Esophagus muscularis mucosa (tissue), 4 donors: Measurements from ENCODE around the gene VWC2. TPM values are rescaled to one million over a fixed set of nuclear protein-coding genes. Genes with fewer than 3 reads are reported as not detected.

ENCODE experiments used
- DNase-seq: peaks from one replicate; pipeline ENCODE4 v3.0.0-alpha.2; 2017; ENCODE audit errors: extremely low spot score
- H3K27ac ChIP-seq, 4 donors: fragments of 200-600 bp; sonication (generic); replicated peaks in 1 of 4; 1 replicate in 3 of 4; 2 replicates in 1 of 4; pipeline ENCODE4 v1.5.1; 2016 to 2019; ENCODE audit warnings: mild to moderate bottlenecking in 1 of 4
- H3K27me3 ChIP-seq, 4 donors: fragments of 200-600 bp; sonication (generic); one replicate each; pipeline versions ENCODE4 v1.5.1 to v1.6.0; 2016 to 2019
- H3K36me3 ChIP-seq, 4 donors: fragments of 200-600 bp; sonication (generic); one replicate each; pipeline ENCODE4 v1.5.1; 2016 to 2019
- H3K4me1 ChIP-seq, 4 donors: fragments of 200-600 bp; sonication (generic); one replicate each; pipeline ENCODE4 v1.5.1; 2016 to 2019
- H3K4me3 ChIP-seq, 4 donors: fragments of 200-600 bp; sonication (generic); 1 replicate in 2 of 4; 2 replicates in 2 of 4; pipeline ENCODE4 v1.5.1; 2016 to 2019; ENCODE audit warnings: mild to moderate bottlenecking in 4 of 4, moderate library complexity in 1 of 4
- H3K9me3 ChIP-seq, 4 donors: fragments of 200-600 bp; sonication (generic); 1 replicate in 3 of 4; 2 replicates in 1 of 4; pipeline ENCODE4 v1.5.1; 2016 to 2019
- EP300 ChIP-seq: sonication (generic); formaldehyde crosslinking; IDR thresholded peaks from one replicate; pipeline ENCODE4 v1.6.1; 2017; ENCODE audit warnings: antibody characterized with exemption
- POLR2A ChIP-seq: fragments of 450-650 bp; IDR thresholded peaks from one replicate; pipeline ENCODE4 v1.6.1; 2017; ENCODE audit warnings: antibody characterized with exemption, moderate library complexity, mild to moderate bottlenecking, low read depth
- POLR2AphosphoS5 ChIP-seq, 2 donors: sonication (generic); formaldehyde crosslinking; IDR thresholded peaks; one replicate each; pipeline ENCODE4 v1.6.1; 2017; ENCODE audit warnings: antibody characterized with exemption in 2 of 2
- WGBS: methylation state at CpG from one replicate; pipeline ENCODE4 v1.1.5; 2018; 5-methylcytosine and 5-hydroxymethylcytosine counted together
- intact Hi-C: fragments of 100-400 bp; cut with DNase I; formaldehyde crosslinking; loops from one replicate; pipeline ENCODE4 v1.15.1; 2023
- total RNA-seq, 4 donors: library from RNA; depleted of rRNA; stranded (reverse); fragments of >200 nt; gene quantifications; one replicate each; pipeline versions ENCODE4 v1.1.0 to v1.2.1, GENCODE V29; 2016
- TF ChIP-seq, protein P1 (sequence below), 3 experiments: fragments of 200-600 bp in 2 of 3; fragments of 450-650 bp in 1 of 3; sonication (generic) in 2 of 3; IDR thresholded peaks; one replicate each; pipeline ENCODE4 v1.5.1; 2017 to 2019; ENCODE audit warnings: antibody characterized with exemption in 3 of 3, mild to moderate bottlenecking in 2 of 3, moderate library complexity in 1 of 3

Gene VWC2
- total RNA-seq, 4 donors from 2014 or later, result under 0.01 to 0.17 (median 0.06) TPM; not detected in 1

DNA sequence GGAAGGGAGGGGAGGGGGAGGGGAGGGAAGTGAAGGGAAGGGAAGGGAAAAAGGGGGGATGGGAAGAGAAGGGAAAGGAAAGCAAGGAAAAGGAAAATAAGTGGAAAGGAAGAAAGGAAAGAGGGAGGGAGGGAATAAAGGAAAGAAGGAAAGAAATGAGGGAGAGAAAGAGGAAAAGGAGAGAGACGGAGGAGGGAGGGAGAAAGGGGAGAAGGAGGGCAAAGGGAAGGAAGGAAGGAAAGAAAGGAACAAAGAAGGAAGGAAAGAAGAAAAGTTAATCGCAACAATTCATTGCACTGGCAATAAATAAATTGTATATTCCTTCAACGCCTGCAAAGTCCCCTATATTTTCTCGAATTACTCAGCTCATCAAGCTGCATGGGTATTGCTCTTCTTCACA is 2.6 kb upstream of the VWC2 start:
- peaks cover 0 to 42% (median 9%) of the 10 kb centered on the region in 4 donors for H3K27me3 ChIP-seq
- 91% methylated on average over 4 of the region's 4 CpGs for WGBS
- TF ChIP-seq, protein P1, sequence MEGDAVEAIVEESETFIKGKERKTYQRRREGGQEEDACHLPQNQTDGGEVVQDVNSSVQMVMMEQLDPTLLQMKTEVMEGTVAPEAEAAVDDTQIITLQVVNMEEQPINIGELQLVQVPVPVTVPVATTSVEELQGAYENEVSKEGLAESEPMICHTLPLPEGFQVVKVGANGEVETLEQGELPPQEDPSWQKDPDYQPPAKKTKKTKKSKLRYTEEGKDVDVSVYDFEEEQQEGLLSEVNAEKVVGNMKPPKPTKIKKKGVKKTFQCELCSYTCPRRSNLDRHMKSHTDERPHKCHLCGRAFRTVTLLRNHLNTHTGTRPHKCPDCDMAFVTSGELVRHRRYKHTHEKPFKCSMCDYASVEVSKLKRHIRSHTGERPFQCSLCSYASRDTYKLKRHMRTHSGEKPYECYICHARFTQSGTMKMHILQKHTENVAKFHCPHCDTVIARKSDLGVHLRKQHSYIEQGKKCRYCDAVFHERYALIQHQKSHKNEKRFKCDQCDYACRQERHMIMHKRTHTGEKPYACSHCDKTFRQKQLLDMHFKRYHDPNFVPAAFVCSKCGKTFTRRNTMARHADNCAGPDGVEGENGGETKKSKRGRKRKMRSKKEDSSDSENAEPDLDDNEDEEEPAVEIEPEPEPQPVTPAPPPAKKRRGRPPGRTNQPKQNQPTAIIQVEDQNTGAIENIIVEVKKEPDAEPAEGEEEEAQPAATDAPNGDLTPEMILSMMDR (IDR thresholded peaks at IDR 0.05), result no peak
- no peak for TF ChIP-seq POLR2A
- TF ChIP-seq EP300, result no peak
- TF ChIP-seq POLR2AphosphoS5 (IDR thresholded peaks at IDR 0.05), result no peak
- H3K27ac ChIP-seq, result no peak overlapping the region
- DNase-seq, result no peak
- H3K4me1 ChIP-seq, result peaks cover 10 to 32% (median 31%) of the 10 kb centered on the region in 4 donors
- intact Hi-C loops, result no loop called here
- H3K36me3 ChIP-seq, result no peaks in the 10 kb centered on the region
- H3K9me3 ChIP-seq, result no peaks in the 10 kb centered on the region
- no peak overlapping the region for H3K4me3 ChIP-seq

DNA sequence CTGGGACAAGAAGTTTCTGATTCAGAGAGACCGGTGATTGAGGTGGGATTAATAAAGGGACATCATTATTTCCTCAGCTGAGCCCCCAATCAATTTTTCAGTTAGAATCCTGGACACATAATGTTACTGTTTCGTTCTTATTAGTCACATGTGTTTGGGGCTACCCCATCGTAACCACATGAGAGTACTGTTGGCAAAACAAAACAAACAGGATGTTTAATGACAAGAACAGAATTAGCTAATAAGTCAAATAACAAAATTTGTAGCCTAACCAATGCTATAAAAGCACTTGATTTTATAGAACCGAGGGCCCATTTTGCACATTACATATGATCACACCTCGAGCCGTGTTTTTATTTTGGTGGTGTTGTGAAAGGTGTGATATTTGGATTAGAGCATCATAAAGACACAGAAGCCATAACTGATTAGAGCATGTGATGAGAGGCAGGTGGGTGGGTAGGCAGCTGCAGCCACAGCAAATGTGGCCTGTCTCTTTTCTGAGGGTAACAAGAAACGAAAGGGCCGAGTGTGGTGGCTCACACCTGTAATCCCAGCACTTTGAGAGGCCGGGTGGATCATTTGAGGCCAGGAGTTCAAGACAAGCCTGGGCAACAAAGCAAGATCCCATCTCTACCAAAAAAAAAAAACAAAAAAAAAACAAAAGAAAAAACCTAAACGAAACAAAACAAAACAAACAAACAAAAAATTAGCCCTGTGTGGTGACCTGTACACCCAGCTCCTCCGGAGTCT is 1.8 kb upstream of the VWC2 start:
- H3K27me3 ChIP-seq, result peaks cover 0 to 50% (median 12%) of the 10 kb centered on the region in 4 donors
- intact Hi-C loops, result no loop called here
- WGBS, result 86% methylated on average over 11 of the region's 11 CpGs
- no peak for TF ChIP-seq POLR2AphosphoS5 (IDR thresholded peaks at IDR 0.05)
- TF ChIP-seq, protein P1 (IDR thresholded peaks at IDR 0.05), result no peak
- no peak for TF ChIP-seq EP300
- no peak for TF ChIP-seq POLR2A
- no peak for DNase-seq
- H3K4me3 ChIP-seq, result no peak overlapping the region
- no peaks in the 10 kb centered on the region for H3K9me3 ChIP-seq
- H3K27ac ChIP-seq, result no peak overlapping the region
- H3K4me1 ChIP-seq, result peaks cover 10 to 36% (median 33%) of the 10 kb centered on the region in 4 donors
- H3K36me3 ChIP-seq, result no peaks in the 10 kb centered on the region

DNA sequence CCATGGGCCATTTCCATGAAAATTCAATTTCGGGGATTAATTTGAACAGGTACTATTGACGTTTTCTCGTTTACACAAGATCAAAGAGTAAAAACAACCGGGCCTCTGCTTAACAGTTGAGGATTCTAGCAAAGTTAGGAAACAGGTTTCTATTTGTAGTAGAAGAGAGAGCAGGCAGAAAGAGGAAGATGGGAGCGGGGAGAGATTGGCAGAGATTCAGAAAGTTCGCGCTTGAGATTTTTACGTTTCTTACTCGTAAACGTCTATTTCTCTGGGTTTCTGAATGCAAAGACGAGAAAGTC is 571 bp upstream of the VWC2 start:
- DNase-seq, result no peak
- intact Hi-C loops, result no loop called here
- Histone ChIP-seq H3K4me3 (peak overlapping the region; percentile 49 to 54 (median 52)), H3K9me3 (no peaks in the 10 kb centered on the region), H3K27ac (no peak overlapping the region), H3K4me1 (peaks cover 12 to 36% (median 33%) of the 10 kb centered on the region in 4 donors), H3K27me3 (peaks cover 0 to 61% (median 12%) of the 10 kb centered on the region in 4 donors), H3K36me3 (no peaks in the 10 kb centered on the region)
- 15% methylated on average over 11 of the region's 11 CpGs for WGBS
- TF ChIP-seq EP300 (no peak), POLR2AphosphoS5 (IDR thresholded peaks at IDR 0.05) (no peak), POLR2A (no peak)
- TF ChIP-seq, protein P1 (IDR thresholded peaks at IDR 0.05), result no peak

DNA sequence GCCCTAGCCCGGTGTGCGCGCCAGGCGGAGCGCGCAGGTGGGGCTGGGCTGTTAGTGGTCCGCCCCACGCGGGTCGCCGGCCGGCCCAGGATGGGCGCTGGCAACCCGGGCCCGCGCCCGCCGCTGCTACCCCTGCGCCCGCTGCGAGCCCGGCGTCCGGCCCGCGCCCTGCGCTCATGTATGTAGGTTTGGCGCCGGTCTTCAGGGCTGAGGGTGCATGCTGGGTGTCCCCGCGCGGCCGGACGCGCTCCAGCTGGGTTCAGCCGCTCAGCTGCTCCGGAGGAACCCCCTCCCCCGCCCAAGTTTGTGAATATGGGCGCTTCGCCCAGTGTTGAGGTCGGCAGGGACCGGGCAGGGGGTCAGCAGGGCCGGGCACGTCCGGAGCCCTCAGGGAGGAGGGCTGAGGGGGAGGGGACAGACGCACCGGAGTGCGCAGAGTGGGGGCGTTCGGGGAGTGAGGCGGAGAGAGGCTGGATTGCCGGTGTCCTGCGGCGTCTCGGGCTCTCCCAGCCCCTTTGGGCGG is 559 bp downstream of the VWC2 start:
- no peak for DNase-seq
- H3K27ac ChIP-seq, result no peak overlapping the region
- peak overlapping the region; percentile 49 to 54 (median 52) for H3K4me3 ChIP-seq
- H3K4me1 ChIP-seq, result peaks cover 14 to 36% (median 33%) of the 10 kb centered on the region in 4 donors
- H3K36me3 ChIP-seq, result no peaks in the 10 kb centered on the region
- WGBS, result 0% methylated on average over 3 of the region's 56 CpGs
- intact Hi-C loops, result no loop called here
- H3K9me3 ChIP-seq, result no peaks in the 10 kb centered on the region
- TF ChIP-seq, protein P1 (IDR thresholded peaks at IDR 0.05), result no peak
- no peak for TF ChIP-seq EP300
- no peak for TF ChIP-seq POLR2A
- TF ChIP-seq POLR2AphosphoS5 (IDR thresholded peaks at IDR 0.05), result no peak
- H3K27me3 ChIP-seq, result peaks cover 0 to 64% (median 12%) of the 10 kb centered on the region in 4 donors
